Measurements from ENCODE around the gene GABPB1.

The GABPB1 gene

DNA sequence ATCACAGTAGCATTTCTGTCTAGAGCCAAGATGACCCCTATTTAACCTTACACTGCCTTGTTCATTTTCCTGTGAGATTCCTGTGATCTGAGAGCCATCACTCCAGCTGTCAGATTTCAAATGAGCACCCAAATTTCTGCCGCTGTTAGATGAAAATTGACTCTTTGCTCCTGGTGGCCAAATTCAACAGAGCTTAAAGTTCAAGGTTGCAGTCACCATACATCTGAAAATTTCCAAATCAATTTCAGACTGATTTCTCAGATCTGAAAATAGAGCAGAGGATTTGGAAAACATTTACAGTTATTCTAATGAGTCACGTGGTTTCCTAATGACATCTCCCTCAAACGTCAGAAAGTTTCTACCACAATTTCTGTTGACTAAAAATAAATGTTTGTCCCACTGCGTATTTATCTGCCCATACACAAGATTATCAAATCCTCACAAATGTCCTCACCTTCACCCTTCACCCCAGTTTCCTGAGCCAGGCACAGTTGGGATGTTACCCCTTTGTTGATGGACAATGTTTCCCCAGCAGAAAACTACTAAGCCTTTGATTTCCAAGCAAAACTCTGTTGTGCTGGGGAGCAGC lies 105.9 kb downstream of the GABPB1 start:
- H3K4me3 ChIP-seq (ENCODE audit: low read depth in 1 of 5, low read length in 5 of 5), result no peak overlapping the region
- no peak overlapping the region for H3K27ac ChIP-seq (ENCODE audit: low read depth, low read length)
- H3K36me3 ChIP-seq (ENCODE audit: control insufficient read depth in 5 of 5, insufficient read depth in 5 of 5, low read length in 5 of 5), result no peaks in the 10 kb centered on the region
- no peak overlapping the region for H3K9ac ChIP-seq (ENCODE audit: low read length in 5 of 5)
- H3K9me3 ChIP-seq (ENCODE audit: control insufficient read depth in 5 of 5, low read length in 5 of 5), result no peaks in the 10 kb centered on the region
- H3K4me1 ChIP-seq (ENCODE audit: control insufficient read depth in 5 of 5, insufficient read depth in 5 of 5, low read length in 5 of 5), result peaks cover 0 to 3% (median 0%) of the 10 kb centered on the region in 5 donors
- no peaks in the 10 kb centered on the region for H3K27me3 ChIP-seq (ENCODE audit: control insufficient read depth in 5 of 5, insufficient read depth in 4 of 5, low read length in 5 of 5)

DNA sequence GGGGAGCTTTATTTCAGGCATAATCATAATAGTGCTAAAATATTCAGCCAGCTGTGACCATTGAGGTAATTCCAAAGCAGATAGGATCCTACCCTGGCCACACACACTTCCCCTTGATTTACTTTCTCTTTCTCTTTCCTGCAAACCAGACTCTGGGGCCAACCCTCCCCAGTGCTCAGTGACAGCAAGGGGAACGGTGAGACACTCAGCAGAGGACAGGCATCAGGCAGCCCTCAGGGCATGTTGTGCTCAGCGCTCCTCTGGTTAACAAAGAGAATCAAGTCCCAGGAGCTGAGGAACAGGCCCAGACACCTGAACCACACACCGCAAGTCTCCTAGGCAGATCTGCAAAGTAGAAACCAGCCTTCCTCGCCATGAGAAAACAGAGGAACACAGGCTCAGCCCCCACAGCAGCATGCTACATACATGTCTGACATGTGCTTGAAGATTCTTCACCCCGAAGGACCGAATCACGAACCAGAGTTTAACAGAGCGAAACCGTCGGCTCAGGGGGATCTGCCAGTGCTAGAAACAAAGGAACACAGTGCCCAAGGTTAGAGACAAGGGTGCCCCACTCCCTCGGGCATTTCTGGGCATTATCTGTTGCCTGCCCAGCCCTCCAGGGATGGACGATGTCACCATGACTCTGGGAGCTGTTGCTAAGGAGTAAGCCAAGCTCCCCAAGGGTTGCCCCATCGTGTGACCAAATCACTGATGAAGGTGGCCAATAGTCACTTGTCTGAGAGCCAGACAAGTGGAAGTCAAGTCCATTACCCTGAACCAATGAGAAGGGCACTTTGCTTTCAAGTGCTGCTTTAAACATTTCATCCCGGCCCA lies 107.0 kb downstream of the GABPB1 start:
- Histone ChIP-seq H3K27ac (ENCODE audit: low read depth, low read length) (no peak overlapping the region), H3K9ac (ENCODE audit: low read length in 5 of 5) (no peak overlapping the region), H3K4me3 (ENCODE audit: low read depth in 1 of 5, low read length in 5 of 5) (peak overlapping the region in 1 of 5 donors; percentile 22), H3K9me3 (ENCODE audit: control insufficient read depth in 5 of 5, low read length in 5 of 5) (no peaks in the 10 kb centered on the region), H3K27me3 (ENCODE audit: control insufficient read depth in 5 of 5, insufficient read depth in 4 of 5, low read length in 5 of 5) (no peaks in the 10 kb centered on the region), H3K36me3 (ENCODE audit: control insufficient read depth in 5 of 5, insufficient read depth in 5 of 5, low read length in 5 of 5) (no peaks in the 10 kb centered on the region), H3K4me1 (ENCODE audit: control insufficient read depth in 5 of 5, insufficient read depth in 5 of 5, low read length in 5 of 5) (peaks cover 0 to 3% (median 0%) of the 10 kb centered on the region in 5 donors)

- Histone ChIP-seq H3K27me3 (ENCODE audit: control insufficient read depth in 5 of 5, insufficient read depth in 4 of 5, low read length in 5 of 5) (no peaks in the 10 kb centered on the region), H3K9ac (ENCODE audit: low read length in 5 of 5) (no peak overlapping the region), H3K4me3 (ENCODE audit: low read depth in 1 of 5, low read length in 5 of 5) (no peak overlapping the region), H3K9me3 (ENCODE audit: control insufficient read depth in 5 of 5, low read length in 5 of 5) (no peaks in the 10 kb centered on the region), H3K4me1 (ENCODE audit: control insufficient read depth in 5 of 5, insufficient read depth in 5 of 5, low read length in 5 of 5) (peaks cover 0 to 3% (median 0%) of the 10 kb centered on the region in 5 donors), H3K27ac (ENCODE audit: low read depth, low read length) (no peak overlapping the region), H3K36me3 (ENCODE audit: control insufficient read depth in 5 of 5, insufficient read depth in 5 of 5, low read length in 5 of 5) (no peaks in the 10 kb centered on the region)
Measured at GRCh38 chr15:50246631-50247030, 108.4 kb downstream of the GABPB1 start.

DNA sequence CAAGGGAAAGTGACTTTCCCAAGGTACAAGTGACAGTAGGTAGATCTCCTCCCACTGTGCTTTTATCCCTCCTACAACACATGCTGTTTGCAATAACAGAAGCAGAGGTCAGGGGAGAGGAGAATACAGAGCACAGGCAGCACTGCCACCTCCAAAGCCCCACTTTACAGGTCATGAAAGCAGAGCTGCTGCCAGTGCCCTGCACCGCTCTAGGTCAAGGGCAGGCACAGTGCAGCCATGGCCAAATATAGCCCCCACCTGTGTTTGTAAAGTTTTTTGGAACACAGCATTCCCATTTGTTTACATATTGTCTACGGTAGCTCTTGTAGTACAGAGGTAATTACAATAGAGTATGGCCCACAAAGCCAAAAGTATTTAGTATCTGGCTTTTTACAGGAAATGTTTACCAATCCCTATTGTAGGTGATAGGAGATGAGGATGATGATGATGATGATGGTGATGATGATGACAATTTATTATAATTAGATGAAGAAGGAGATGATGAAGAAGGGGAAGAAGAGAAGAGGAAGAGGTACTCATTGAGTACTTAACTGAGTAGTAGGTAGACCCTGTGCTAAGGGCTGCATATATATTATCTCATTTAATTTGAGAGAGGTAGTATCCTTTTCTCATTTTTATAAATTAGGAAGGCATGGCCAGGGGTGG lies 109.9 kb downstream of the GABPB1 start:
- H3K36me3 ChIP-seq (ENCODE audit: control insufficient read depth in 5 of 5, insufficient read depth in 5 of 5, low read length in 5 of 5), result no peaks in the 10 kb centered on the region
- no peaks in the 10 kb centered on the region for H3K9me3 ChIP-seq (ENCODE audit: control insufficient read depth in 5 of 5, low read length in 5 of 5)
- no peaks in the 10 kb centered on the region for H3K27me3 ChIP-seq (ENCODE audit: control insufficient read depth in 5 of 5, insufficient read depth in 4 of 5, low read length in 5 of 5)
- H3K4me1 ChIP-seq (ENCODE audit: control insufficient read depth in 5 of 5, insufficient read depth in 5 of 5, low read length in 5 of 5), result peaks cover 0 to 3% (median 0%) of the 10 kb centered on the region in 5 donors
- H3K27ac ChIP-seq (ENCODE audit: low read depth, low read length), result no peak overlapping the region
- H3K9ac ChIP-seq (ENCODE audit: low read length in 5 of 5), result no peak overlapping the region
- H3K4me3 ChIP-seq (ENCODE audit: low read depth in 1 of 5, low read length in 5 of 5), result no peak overlapping the region

GRCh38 chr15:50244153-50244552 lies 110.8 kb downstream of the GABPB1 start:
- H3K9me3 ChIP-seq (ENCODE audit: control insufficient read depth in 5 of 5, low read length in 5 of 5), result no peaks in the 10 kb centered on the region
- no peak overlapping the region for H3K9ac ChIP-seq (ENCODE audit: low read length in 5 of 5)
- no peak overlapping the region for H3K27ac ChIP-seq (ENCODE audit: low read depth, low read length)
- H3K36me3 ChIP-seq (ENCODE audit: control insufficient read depth in 5 of 5, insufficient read depth in 5 of 5, low read length in 5 of 5), result no peaks in the 10 kb centered on the region
- peaks cover 0 to 3% (median 0%) of the 10 kb centered on the region in 5 donors for H3K4me1 ChIP-seq (ENCODE audit: control insufficient read depth in 5 of 5, insufficient read depth in 5 of 5, low read length in 5 of 5)
- no peak overlapping the region for H3K4me3 ChIP-seq (ENCODE audit: low read depth in 1 of 5, low read length in 5 of 5)
- no peaks in the 10 kb centered on the region for H3K27me3 ChIP-seq (ENCODE audit: control insufficient read depth in 5 of 5, insufficient read depth in 4 of 5, low read length in 5 of 5)

DNA sequence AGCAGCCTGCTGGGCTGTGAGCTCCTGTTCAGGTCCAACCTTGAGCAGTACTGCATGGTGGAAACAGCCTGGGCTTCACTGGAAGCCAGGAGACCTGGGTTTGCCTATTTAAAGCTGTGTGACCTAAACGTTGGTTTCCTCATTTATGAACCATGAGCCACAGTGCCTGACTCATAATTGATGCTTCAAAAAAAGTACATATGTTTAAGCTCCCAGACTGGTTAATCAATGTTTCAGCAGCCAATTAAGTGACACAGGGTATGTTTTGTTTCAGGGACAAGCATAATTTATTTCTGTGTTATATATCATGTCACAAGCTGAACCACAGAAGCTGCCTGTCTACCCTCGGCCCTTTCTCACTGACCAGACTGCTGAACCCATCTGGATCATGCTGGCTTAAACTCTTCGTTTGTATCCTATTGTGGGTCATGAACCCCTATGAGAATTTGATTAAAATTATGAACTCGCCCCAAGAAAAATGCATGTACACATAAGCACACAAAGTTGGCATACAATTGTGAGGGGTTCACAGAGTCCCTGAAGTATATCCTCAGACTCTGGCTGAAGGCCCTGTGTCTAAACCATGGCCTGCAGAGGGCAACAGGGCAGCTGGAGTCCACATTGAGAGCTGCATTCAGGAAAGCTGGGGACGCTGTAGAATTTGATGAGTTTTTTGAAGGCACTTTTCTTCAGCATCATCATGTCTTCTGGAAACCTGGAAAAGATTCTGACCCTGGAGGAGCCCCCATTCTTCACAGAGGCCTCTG lies 113.1 kb downstream of the GABPB1 start:
- no peaks in the 10 kb centered on the region for H3K4me1 ChIP-seq (ENCODE audit: control insufficient read depth in 5 of 5, insufficient read depth in 5 of 5, low read length in 5 of 5)
- H3K9me3 ChIP-seq (ENCODE audit: control insufficient read depth in 5 of 5, low read length in 5 of 5), result no peaks in the 10 kb centered on the region
- no peak overlapping the region for H3K9ac ChIP-seq (ENCODE audit: low read length in 5 of 5)
- no peak overlapping the region for H3K4me3 ChIP-seq (ENCODE audit: low read depth in 1 of 5, low read length in 5 of 5)
- H3K36me3 ChIP-seq (ENCODE audit: control insufficient read depth in 5 of 5, insufficient read depth in 5 of 5, low read length in 5 of 5), result no peaks in the 10 kb centered on the region
- no peaks in the 10 kb centered on the region for H3K27me3 ChIP-seq (ENCODE audit: control insufficient read depth in 5 of 5, insufficient read depth in 4 of 5, low read length in 5 of 5)
- H3K27ac ChIP-seq (ENCODE audit: low read depth, low read length), result no peak overlapping the region

DNA sequence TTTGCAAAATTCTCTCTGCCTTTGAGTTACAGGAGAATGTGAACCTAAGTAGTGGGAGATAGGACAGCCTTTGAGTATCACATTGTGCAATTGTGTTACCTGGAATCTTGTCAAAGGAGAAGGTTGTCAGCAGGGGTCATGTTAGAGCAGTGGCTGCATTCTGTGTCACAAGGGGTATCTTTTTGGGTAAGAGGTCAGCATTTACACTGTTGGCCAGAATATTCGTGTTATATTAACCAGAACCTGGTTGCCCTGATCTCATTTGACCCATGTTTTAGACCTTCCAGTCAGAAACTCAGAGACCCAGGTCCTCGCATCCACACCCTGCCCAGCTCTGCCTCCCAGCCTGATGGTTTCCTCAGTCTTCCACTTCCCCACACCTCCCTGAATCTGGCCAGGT lies 116.7 kb downstream of the GABPB1 start:
- no peak overlapping the region for H3K27ac ChIP-seq (ENCODE audit: low read depth, low read length)
- H3K27me3 ChIP-seq (ENCODE audit: control insufficient read depth in 5 of 5, insufficient read depth in 4 of 5, low read length in 5 of 5), result no peaks in the 10 kb centered on the region
- no peaks in the 10 kb centered on the region for H3K4me1 ChIP-seq (ENCODE audit: control insufficient read depth in 5 of 5, insufficient read depth in 5 of 5, low read length in 5 of 5)
- H3K9ac ChIP-seq (ENCODE audit: low read length in 5 of 5), result no peak overlapping the region
- no peaks in the 10 kb centered on the region for H3K36me3 ChIP-seq (ENCODE audit: control insufficient read depth in 5 of 5, insufficient read depth in 5 of 5, low read length in 5 of 5)
- no peaks in the 10 kb centered on the region for H3K9me3 ChIP-seq (ENCODE audit: control insufficient read depth in 5 of 5, low read length in 5 of 5)
- H3K4me3 ChIP-seq (ENCODE audit: low read depth in 1 of 5, low read length in 5 of 5), result no peak overlapping the region

- no peaks in the 10 kb centered on the region for H3K4me1 ChIP-seq (ENCODE audit: control insufficient read depth in 5 of 5, insufficient read depth in 5 of 5, low read length in 5 of 5)
- H3K27ac ChIP-seq (ENCODE audit: low read depth, low read length), result no peak overlapping the region
- H3K9me3 ChIP-seq (ENCODE audit: control insufficient read depth in 5 of 5, low read length in 5 of 5), result no peaks in the 10 kb centered on the region
- H3K36me3 ChIP-seq (ENCODE audit: control insufficient read depth in 5 of 5, insufficient read depth in 5 of 5, low read length in 5 of 5), result no peaks in the 10 kb centered on the region
- H3K27me3 ChIP-seq (ENCODE audit: control insufficient read depth in 5 of 5, insufficient read depth in 4 of 5, low read length in 5 of 5), result no peaks in the 10 kb centered on the region
- H3K4me3 ChIP-seq (ENCODE audit: low read depth in 1 of 5, low read length in 5 of 5), result no peak overlapping the region
- no peak overlapping the region for H3K9ac ChIP-seq (ENCODE audit: low read length in 5 of 5)
Measured at GRCh38 chr15:50236433-50236832, 118.6 kb downstream of the GABPB1 start.

- no peaks in the 10 kb centered on the region for H3K36me3 ChIP-seq (ENCODE audit: control insufficient read depth in 5 of 5, insufficient read depth in 5 of 5, low read length in 5 of 5)
- H3K9me3 ChIP-seq (ENCODE audit: control insufficient read depth in 5 of 5, low read length in 5 of 5), result no peaks in the 10 kb centered on the region
- no peaks in the 10 kb centered on the region for H3K27me3 ChIP-seq (ENCODE audit: control insufficient read depth in 5 of 5, insufficient read depth in 4 of 5, low read length in 5 of 5)
- no peak overlapping the region for H3K27ac ChIP-seq (ENCODE audit: low read depth, low read length)
- H3K4me3 ChIP-seq (ENCODE audit: low read depth in 1 of 5, low read length in 5 of 5), result no peak overlapping the region
- no peaks in the 10 kb centered on the region for H3K4me1 ChIP-seq (ENCODE audit: control insufficient read depth in 5 of 5, insufficient read depth in 5 of 5, low read length in 5 of 5)
- H3K9ac ChIP-seq (ENCODE audit: low read length in 5 of 5), result no peak overlapping the region
Measured at GRCh38 chr15:50235794-50236193, 119.2 kb downstream of the GABPB1 start.

Data from subcutaneous abdominal adipose tissue (tissue), 5 donors.